Muscle layer of duodenum (tissue), 2 donors: ENCODE data around the gene SLC15A4.
"Not testable (repeated sequence)": the region's sequence is repeated elsewhere in the genome, so short reads cannot be mapped to it uniquely, and the experiment has no call there.

ENCODE experiments used
- H3K27ac ChIP-seq: one replicate; pipeline ENCODE4 v1.7.0; 2013; ENCODE audit warnings: mild to moderate bottlenecking, low read length
- H3K27me3 ChIP-seq: one replicate; pipeline ENCODE4 v1.7.0; 2013; ENCODE audit warnings: low read depth, mild to moderate bottlenecking, control low read depth, low read length
- H3K36me3 ChIP-seq, 2 donors: one replicate each; pipeline ENCODE4 v1.7.0; 2013; ENCODE audit warnings: low read length in 2 of 2, control low read depth in 1 of 2, mild to moderate bottlenecking in 1 of 2; ENCODE audit not compliant: insufficient read depth in 2 of 2, control insufficient read depth in 1 of 2
- H3K4me1 ChIP-seq, 2 donors: one replicate each; pipeline ENCODE4 v1.7.0; 2013; ENCODE audit warnings: low read length in 2 of 2, mild to moderate bottlenecking in 2 of 2, control low read depth in 1 of 2, moderate library complexity in 1 of 2; ENCODE audit not compliant: insufficient read depth in 2 of 2, control insufficient read depth in 1 of 2
- H3K4me3 ChIP-seq, 2 donors: one replicate each; pipeline ENCODE4 v1.7.0; 2013; ENCODE audit warnings: low read length in 2 of 2, low read depth in 1 of 2, mild to moderate bottlenecking in 1 of 2
- H3K9me3 ChIP-seq, 2 donors: one replicate each; pipeline ENCODE4 v1.7.0; 2013; ENCODE audit warnings: low read length in 2 of 2, control low read depth in 1 of 2, mild to moderate bottlenecking in 1 of 2; ENCODE audit not compliant: control insufficient read depth in 1 of 2
- donor health status: healthy.

The SLC15A4 gene

GRCh38 chr12:128856035-128856790 is 32.5 kb upstream of the SLC15A4 start:
- no peak overlapping the region for H3K27ac ChIP-seq
- no peaks in the 10 kb centered on the region for H3K9me3 ChIP-seq
- H3K4me1 ChIP-seq: peaks cover 0 to 6% of the 10 kb centered on the region in 2 donors
- H3K36me3 ChIP-seq: no peaks in the 10 kb centered on the region
- peaks cover 10% of the 10 kb centered on the region for H3K27me3 ChIP-seq
- no peak overlapping the region for H3K4me3 ChIP-seq

- no peaks in the 10 kb centered on the region for H3K9me3 ChIP-seq
- peak overlapping the region in 1 of 2 donors; percentile 59 for H3K4me3 ChIP-seq
- peaks cover 0 to 6% of the 10 kb centered on the region in 2 donors for H3K4me1 ChIP-seq
- H3K27me3 ChIP-seq: peaks cover 10% of the 10 kb centered on the region
- H3K36me3 ChIP-seq: no peaks in the 10 kb centered on the region
- no peak overlapping the region for H3K27ac ChIP-seq
Observed at GRCh38 chr12:128853600-128854197, 29.9 kb upstream of the SLC15A4 start.

DNA sequence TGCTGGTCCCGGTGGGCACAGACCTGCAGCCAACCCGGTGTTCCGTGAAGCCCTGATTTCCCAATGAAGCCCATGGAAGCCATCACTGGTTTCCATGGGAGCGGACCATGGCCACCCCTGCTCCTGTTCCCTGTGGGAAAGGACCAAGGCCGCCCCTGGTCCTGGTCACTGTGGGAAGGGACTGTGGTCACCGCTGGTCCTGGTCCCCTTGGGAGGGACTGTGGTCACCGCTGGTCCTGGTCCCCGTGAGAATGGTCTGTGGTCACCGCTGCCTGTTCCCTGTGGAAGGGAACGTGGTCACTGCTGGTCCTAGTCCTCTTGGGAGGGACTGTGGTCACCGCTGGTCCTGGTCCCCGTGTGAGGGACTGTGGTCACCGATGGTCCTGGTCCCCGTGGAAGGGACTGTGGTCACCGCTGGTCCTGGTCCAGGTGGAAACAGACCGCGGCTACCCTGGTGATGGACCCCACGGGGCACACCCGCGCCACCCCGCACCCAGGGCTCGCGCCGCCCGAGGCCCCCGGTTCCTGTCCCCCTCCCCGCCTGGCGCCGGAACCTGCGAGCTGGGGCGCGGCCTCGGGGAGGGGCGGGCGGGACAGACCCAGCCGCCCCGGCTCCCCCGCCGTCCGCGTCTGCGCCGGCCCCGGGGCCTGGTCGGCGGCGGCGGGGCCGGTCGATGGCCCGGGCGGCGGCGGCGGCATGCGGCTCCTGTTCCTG is 29.3 kb upstream of the SLC15A4 start, which contains the start of gene GLT1D1:
TSS of gene GLT1D1 (plus strand) at position 594 of the 715 bp plus-strand sequence. CDS start at position 698, 104 bp downstream.
- peak within 1 kb of the TSS in 1 of 2 donors; percentile 59 for H3K4me3 ChIP-seq
- H3K27me3 ChIP-seq: peaks cover 10% of the 10 kb centered on the region

DNA sequence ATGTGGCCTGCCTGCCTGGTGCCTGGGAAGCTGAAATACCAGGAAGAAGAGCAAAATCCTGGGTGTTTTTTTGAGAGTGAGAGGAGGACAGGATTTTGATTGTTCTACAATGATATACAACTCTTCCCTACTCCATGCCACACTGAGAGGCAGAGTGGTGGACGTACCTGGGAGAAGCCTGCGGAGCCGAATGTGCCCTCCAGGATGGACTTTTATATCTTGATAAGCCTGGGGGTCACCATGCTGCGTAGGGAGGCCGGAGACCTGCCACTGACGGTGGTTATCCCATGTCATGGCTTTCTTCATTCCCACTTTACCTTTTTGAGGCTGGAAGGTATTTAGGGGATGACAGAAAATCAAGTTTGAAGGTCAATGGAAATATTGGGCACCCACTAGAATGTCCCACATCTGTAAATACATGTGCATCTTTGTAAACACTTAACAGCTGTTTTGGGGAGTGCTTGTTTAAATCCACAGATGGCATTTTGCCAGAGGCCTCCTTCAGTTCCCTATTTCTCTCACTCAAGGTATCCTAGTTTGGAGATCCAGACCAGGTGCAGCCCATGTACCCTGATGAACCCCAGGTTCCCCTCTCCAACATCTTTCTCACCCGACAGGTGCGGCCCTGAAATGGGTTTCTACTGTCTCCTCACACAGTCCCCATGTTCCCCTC is 28.4 kb upstream of the SLC15A4 start:
- Histone ChIP-seq H3K27ac (no peak overlapping the region), H3K4me3 (no peak overlapping the region), H3K36me3 (no peaks in the 10 kb centered on the region), H3K4me1 (peaks cover 0 to 6% of the 10 kb centered on the region in 2 donors), H3K9me3 (no peaks in the 10 kb centered on the region), H3K27me3 (peaks cover 10% of the 10 kb centered on the region)

More for the DNA sequence above, 29.3 kb upstream of the SLC15A4 start, which contains the start of gene GLT1D1:
- H3K36me3 ChIP-seq: no peaks in the 10 kb centered on the region
- H3K9me3 ChIP-seq: no peaks in the 10 kb centered on the region
- H3K27ac ChIP-seq: no peak within 1 kb of the TSS
- H3K4me1 ChIP-seq: peaks cover 0 to 6% of the 10 kb centered on the region in 2 donors

DNA sequence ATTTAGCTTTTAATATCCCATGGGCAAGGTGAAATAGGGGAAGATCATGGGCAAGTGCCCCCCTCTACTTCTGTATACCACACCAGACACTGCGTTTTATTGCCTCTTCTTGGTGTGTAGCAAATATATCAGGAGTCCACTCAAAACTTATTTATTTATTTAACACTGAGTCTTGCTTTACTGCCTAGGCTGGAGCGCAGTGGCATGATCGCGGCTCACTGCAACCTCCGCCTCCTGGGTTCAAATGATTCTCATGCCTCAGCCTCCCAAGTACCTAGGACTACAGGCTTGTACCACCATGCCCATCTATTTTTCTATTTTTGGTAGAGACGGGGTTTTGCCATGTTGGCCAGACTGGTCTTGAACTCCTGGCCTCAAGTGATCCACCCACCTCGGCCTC is 27.7 kb upstream of the SLC15A4 start:
- not testable (repeated sequence) for H3K27ac ChIP-seq, H3K4me3 ChIP-seq, H3K4me1 ChIP-seq, H3K36me3 ChIP-seq, H3K9me3 ChIP-seq
- peaks cover 10% of the 10 kb centered on the region for H3K27me3 ChIP-seq

DNA sequence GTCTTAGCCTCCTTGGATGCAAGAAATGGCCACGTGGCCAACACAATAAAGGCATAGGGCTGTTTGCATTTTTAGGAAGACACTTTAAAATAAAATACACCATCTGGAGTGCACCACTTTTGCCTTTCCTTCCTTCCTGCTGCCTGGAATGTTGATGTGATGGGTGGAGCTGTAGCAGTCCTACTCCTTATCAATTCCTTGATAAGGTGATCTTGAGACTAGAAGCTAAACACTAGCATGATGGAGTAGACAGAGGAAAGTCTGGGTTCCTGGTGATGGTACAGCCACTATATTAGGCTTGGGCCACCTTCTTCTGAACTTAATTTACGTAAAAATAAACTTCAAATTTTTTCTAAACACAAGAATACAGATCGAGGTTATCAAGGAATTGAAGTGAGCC is 26.6 kb upstream of the SLC15A4 start:
- Histone ChIP-seq H3K4me1 (peaks cover 0 to 6% of the 10 kb centered on the region in 2 donors), H3K27me3 (peaks cover 10% of the 10 kb centered on the region), H3K9me3 (no peaks in the 10 kb centered on the region), H3K4me3 (no peak overlapping the region), H3K36me3 (no peaks in the 10 kb centered on the region), H3K27ac (no peak overlapping the region)

DNA sequence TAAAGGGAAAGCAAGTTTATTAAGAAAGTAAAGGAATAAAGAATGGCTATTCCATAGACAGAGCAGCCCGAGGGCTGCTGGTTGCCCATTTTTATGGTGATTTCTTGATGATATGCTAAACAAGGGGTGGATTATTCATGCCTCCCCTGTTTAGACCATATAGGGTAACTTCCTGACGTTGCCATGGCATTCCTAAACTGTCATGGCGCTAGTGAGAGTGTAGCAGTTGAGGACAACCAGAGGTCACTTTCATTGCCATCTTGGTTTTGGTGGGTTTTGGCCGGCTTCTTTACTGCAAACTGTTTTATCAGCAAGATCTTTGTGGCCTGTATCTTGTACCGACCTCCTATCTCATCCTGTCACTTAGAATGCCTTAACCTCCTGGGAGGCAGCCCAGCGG is 26.0 kb upstream of the SLC15A4 start:
- not testable (repeated sequence) for H3K4me1 ChIP-seq, H3K36me3 ChIP-seq, H3K27ac ChIP-seq, H3K9me3 ChIP-seq, H3K4me3 ChIP-seq
- H3K27me3 ChIP-seq: peaks cover 10% of the 10 kb centered on the region

DNA sequence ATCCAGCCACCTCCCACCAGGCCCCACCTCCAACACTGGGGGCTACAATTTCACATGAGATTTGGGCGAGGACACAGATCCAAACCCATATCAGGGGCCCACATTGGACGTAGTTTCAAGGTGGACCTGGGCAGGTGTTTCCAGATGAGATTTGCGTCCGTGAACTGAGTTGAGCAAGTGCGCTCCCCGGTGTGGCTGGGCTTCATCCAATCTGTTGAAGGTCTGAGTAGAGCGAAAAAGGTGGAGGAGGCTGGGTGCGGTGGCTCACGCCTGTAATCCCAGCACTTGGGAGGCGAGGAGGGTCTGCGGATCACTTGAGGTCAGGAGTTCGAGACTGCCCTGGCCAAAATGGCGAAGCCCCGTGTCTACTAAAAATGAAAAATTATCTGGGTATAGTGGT is 24.6 kb upstream of the SLC15A4 start:
- Histone ChIP-seq H3K4me1 (no peaks in the 10 kb centered on the region), H3K4me3 (no peak overlapping the region)

DNA sequence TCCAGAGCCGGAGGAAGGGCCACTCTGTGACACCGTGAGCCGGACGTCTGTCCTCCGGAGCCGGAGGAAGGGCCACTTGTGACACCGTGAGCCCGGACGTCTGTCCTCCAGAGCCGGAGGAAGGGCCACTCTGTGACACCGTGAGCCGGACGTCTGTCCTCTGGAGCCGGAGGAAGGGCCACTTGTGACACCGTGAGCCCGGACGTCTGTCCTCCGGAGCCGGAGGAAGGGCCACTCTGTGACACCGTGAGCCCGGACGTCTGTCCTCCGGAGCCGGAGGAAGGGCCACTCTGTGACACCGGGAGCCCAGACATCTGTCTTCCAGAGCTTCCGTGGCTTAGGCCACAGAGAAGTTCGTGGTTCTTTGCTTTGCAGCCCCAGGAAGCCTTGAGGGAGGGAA is 22.9 kb upstream of the SLC15A4 start:
- H3K4me3 ChIP-seq, H3K9me3 ChIP-seq, H3K36me3 ChIP-seq: not testable (repeated sequence)

More for the DNA sequence above, 24.6 kb upstream of the SLC15A4 start:
- no peak overlapping the region for H3K27ac ChIP-seq
- H3K36me3 ChIP-seq: no peaks in the 10 kb centered on the region
- peaks cover 6% of the 10 kb centered on the region for H3K27me3 ChIP-seq
- H3K9me3 ChIP-seq: no peaks in the 10 kb centered on the region

GRCh38 chr12:128844031-128844635 is 20.4 kb upstream of the SLC15A4 start:
- H3K36me3 ChIP-seq: no peaks in the 10 kb centered on the region
- no peaks in the 10 kb centered on the region for H3K9me3 ChIP-seq
- no peaks in the 10 kb centered on the region for H3K27me3 ChIP-seq
- no peak overlapping the region for H3K27ac ChIP-seq
- H3K4me1 ChIP-seq: no peaks in the 10 kb centered on the region
- no peak overlapping the region for H3K4me3 ChIP-seq

More for the DNA sequence above, 22.9 kb upstream of the SLC15A4 start:
- H3K27ac ChIP-seq, H3K27me3 ChIP-seq, H3K4me1 ChIP-seq: not testable (repeated sequence)
